HCT116 (cell line): Measurements from ENCODE around the gene IFT22.

ENCODE experiments used
- ATF3 ChIP-seq: IDR thresholded peaks from 2 replicates; pipeline ENCODE4 v1.6.1; 2012
- CTCF ChIP-seq, 3 experiments: fragments of 200-600 bp in 1 of 3; sonication (generic) in 1 of 3; IDR thresholded peaks in 2 of 3; conservative IDR thresholded peaks in 1 of 3; 2 replicates each; pipeline ENCODE4 v1.5.1; 2012 to 2017; ENCODE audit warnings: low read depth in 2 of 3, low read length in 2 of 3, antibody characterized with exemption in 1 of 3, borderline replicate concordance in 1 of 3, control low read depth in 1 of 3, mild to moderate bottlenecking in 1 of 3, mixed read lengths in 1 of 3, mixed run types in 1 of 3, moderate library complexity in 1 of 3; ENCODE audit not compliant: insufficient read depth in 1 of 3
- EZH2phosphoT487 ChIP-seq: fragments of 200-600 bp; IDR thresholded peaks from 2 replicates; pipeline ENCODE4 v1.6.1; 2018; ENCODE audit warnings: antibody characterized with exemption, borderline replicate concordance
- POLR2A ChIP-seq: IDR thresholded peaks from 2 replicates; pipeline ENCODE4 v1.7.0; 2011; ENCODE audit warnings: borderline replicate concordance; ENCODE audit not compliant: insufficient read depth, insufficient read length; ENCODE audit errors: extremely low read depth
- POLR2AphosphoS5 ChIP-seq: IDR thresholded peaks from 2 replicates; pipeline ENCODE4 v1.6.1; 2011; ENCODE audit warnings: mild to moderate bottlenecking, low read depth, low read length, moderate library complexity
- RAD21 ChIP-seq: IDR thresholded peaks from 2 replicates; pipeline ENCODE4 v1.6.1; 2012; ENCODE audit warnings: low read depth, mild to moderate bottlenecking
- REST ChIP-seq: IDR thresholded peaks from 2 replicates; pipeline ENCODE4 v1.6.1; 2012; ENCODE audit warnings: low read depth
- YY1 ChIP-seq: IDR thresholded peaks from 2 replicates; pipeline ENCODE4 v1.6.1; 2011; ENCODE audit warnings: low read length, low read depth, moderate library complexity, mild to moderate bottlenecking; ENCODE audit not compliant: insufficient replicate concordance; ENCODE audit errors: extremely low read depth

GRCh38 chr7:101332026-101332425, 10.4 kb upstream of the IFT22 start:
- TF ChIP-seq ATF3 (no peak), CTCF (IDR thresholded peaks at IDR 0.05 in 2 of 3, conservative IDR thresholded peaks at IDR 0.05 in 1 of 3; ENCODE audit: borderline replicate concordance in 1 of 3, insufficient read depth in 1 of 3, low read depth in 2 of 3, low read length in 2 of 3) (no peak), REST (no peak), RAD21 (no peak), EZH2phosphoT487 (no peak), YY1 (no peak), POLR2A (no peak), POLR2AphosphoS5 (no peak)
